Measurements from ENCODE around the gene GARNL3.

Gene GARNL3

DNA sequence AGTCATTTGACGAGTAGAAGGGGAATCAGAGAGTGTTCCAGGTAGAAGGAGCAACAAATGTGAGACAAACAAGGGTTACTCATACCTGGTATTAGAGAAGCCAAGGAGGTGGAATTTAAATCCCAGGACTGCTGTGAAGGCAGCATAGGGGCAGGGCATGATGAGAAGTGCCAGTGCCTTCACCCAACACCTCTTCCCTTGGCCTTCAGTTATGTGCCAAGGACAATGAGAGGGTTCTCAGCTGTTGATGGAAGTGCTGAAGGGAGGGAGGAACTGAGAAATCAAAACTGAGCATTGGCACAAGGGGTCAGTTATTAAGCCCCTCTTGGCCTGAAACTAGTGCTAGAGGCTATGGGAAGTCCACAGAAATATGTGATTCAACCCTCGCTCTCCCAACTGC, 50.3 kb downstream of the GARNL3 start:
- TF ChIP-seq, protein P1, sequence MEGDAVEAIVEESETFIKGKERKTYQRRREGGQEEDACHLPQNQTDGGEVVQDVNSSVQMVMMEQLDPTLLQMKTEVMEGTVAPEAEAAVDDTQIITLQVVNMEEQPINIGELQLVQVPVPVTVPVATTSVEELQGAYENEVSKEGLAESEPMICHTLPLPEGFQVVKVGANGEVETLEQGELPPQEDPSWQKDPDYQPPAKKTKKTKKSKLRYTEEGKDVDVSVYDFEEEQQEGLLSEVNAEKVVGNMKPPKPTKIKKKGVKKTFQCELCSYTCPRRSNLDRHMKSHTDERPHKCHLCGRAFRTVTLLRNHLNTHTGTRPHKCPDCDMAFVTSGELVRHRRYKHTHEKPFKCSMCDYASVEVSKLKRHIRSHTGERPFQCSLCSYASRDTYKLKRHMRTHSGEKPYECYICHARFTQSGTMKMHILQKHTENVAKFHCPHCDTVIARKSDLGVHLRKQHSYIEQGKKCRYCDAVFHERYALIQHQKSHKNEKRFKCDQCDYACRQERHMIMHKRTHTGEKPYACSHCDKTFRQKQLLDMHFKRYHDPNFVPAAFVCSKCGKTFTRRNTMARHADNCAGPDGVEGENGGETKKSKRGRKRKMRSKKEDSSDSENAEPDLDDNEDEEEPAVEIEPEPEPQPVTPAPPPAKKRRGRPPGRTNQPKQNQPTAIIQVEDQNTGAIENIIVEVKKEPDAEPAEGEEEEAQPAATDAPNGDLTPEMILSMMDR (IDR thresholded peaks at IDR 0.05; ENCODE audit: control insufficient read depth, extremely low read depth, insufficient read depth) = no peak
- H3K4me3 ChIP-seq (ENCODE audit: low read depth, low read length) = no peak overlapping the region
- no peak for DNase-seq (ENCODE audit: low read depth)

DNA sequence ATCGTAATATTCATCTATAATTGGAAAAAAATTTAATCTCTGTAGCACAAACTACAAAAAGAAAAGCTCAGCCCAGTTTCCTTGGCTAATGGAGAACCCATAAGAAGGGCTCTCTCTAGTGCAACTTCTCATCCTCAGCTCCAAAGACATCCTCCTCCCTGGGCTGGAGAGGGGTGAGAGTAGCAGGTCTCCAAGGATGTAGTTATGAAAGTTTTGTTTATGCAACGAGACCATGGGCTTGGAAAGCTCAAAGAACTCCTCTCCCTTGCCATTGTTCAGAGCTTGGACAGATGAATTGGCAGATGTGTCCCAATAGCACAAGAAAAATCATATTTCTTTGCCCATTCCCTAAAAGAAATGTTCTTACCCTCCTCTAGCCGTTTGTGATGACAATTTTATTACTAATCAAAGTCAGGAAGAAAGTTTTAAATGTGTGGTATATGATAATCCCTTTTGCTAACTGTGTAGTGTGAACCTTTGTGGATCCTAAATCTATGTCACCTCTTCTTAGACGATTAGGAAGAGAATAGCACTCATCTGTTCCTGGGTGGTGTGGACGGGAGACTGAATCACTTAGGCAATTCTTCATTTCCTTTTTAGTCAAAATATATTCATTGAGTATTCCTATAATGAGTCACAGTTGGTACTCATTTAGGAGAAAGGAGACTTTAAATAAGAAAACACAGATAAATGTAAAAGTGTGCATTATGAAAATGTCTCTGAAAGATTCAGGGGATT, 52.2 kb downstream of the GARNL3 start:
- H3K4me3 ChIP-seq (ENCODE audit: low read depth, low read length) = no peak overlapping the region
- TF ChIP-seq, protein P1 (IDR thresholded peaks at IDR 0.05; ENCODE audit: control insufficient read depth, extremely low read depth, insufficient read depth) = no peak
- DNase-seq (ENCODE audit: low read depth) = no peak

DNA sequence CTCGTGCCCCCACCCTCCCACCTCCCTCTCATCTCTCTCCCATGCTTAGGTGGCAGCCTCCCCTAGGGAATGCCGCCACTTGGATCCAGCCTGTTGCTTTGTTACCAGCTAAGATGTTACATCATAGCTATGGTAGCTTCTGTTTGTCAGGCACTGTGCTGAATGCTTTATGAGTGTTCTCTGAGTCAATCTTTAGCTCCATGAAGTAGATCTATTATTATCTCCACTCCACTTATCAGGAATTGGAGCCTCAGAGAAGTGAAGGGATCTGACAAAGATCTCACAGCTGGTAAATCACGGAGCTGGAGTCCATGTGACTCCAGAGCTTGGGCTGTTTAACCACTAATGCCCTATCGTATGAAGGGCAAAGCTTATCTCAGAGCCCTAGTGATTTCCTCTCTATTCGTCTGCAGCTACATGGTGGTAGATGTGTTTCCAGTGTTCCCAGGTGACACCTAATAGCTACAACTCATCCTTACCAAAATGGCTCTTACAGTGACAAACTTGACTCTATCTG, 54.1 kb downstream of the GARNL3 start:
- H3K4me3 ChIP-seq (ENCODE audit: low read depth, low read length) = no peak overlapping the region
- TF ChIP-seq, protein P1 (IDR thresholded peaks at IDR 0.05; ENCODE audit: control insufficient read depth, extremely low read depth, insufficient read depth) = no peak
- DNase-seq (ENCODE audit: low read depth) = no peak

DNA sequence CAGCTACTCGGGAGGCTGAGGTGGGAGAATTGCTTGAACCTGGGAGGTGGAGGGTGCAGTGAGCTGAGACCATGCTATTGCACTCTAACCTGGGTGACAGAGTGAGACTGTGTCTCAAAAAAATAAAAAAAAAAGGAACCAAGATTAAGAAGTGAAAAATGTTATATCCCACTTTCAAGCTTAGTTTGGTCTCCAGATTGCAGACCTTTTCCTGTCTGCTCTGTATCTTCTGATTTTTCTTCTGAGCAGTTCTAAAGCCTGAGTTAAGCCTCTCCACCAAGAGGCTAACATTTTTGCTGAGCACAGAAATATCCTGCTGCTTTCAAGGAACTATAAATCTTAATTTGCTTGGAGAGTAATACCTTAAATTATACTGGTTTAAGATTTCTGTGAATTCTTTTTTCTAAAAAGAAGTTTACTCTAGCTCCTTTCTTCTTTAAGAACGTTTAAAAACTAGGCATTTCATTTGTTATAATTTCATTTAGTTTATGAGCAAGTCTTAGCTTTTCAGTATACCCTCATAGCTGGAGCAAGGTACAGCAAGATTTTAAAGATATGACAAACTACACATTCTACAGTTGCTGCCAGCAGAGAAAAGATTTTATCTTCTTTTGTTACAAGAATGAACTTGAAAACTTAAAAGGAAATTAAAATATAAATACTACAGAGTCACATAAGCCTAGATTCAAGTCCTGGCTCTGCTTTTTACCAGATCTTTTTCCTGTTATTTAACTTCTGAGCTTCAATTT, 55.0 kb downstream of the GARNL3 start:
- H3K4me3 ChIP-seq (ENCODE audit: low read depth, low read length) = no peak overlapping the region
- no peak for DNase-seq (ENCODE audit: low read depth)
- TF ChIP-seq, protein P1 (IDR thresholded peaks at IDR 0.05; ENCODE audit: control insufficient read depth, extremely low read depth, insufficient read depth) = no peak

DNA sequence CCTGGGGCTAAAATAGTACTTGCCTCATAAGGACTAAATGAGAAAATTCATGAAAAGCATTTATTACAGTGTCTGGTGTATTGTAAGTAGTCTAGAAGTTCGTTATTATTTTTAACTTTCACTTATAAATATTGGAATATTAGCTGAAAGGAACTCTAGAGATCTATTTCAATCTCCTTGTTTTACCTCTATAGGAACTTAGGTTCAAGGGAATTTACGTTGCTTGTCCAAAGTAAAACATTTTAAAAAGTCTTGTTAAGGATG, 55.5 kb downstream of the GARNL3 start:
- TF ChIP-seq, protein P1 (IDR thresholded peaks at IDR 0.05; ENCODE audit: control insufficient read depth, extremely low read depth, insufficient read depth) = no peak
- DNase-seq (ENCODE audit: low read depth) = no peak
- no peak overlapping the region for H3K4me3 ChIP-seq (ENCODE audit: low read depth, low read length)

DNA sequence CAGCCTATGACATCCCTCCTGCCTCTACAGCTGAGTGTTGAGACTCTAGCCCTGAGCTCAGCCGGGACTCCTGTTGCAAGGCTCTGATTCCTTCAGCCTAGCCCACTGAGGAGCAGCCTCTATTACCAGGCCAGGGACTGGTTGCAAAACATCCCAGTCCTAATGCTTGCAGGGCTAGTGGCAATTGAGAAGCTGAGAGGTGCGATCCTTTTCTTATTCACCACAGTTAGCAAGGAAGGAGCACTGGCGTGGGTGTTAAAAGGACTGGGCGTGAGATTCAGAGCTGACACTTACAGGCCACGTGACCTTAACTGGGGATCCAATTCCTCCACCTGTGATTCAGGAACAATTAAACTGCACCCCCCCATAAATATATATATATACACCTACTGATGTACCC, 58.8 kb downstream of the GARNL3 start:
- no peak for DNase-seq (ENCODE audit: low read depth)
- H3K4me3 ChIP-seq (ENCODE audit: low read depth, low read length) = no peak overlapping the region
- TF ChIP-seq, protein P1 (IDR thresholded peaks at IDR 0.05; ENCODE audit: control insufficient read depth, extremely low read depth, insufficient read depth) = no peak
